ENCODE results near the gene UGT1A6. TPM values are rescaled to one million over a fixed set of nuclear protein-coding genes. Genes with fewer than 3 reads are reported as not detected.

UGT1A6 gene
- total RNA-seq, 1 experiment from 2014 or later, result 0.79 TPM

GRCh38 chr2:233816334-233816733, 123.6 kb downstream of the UGT1A6 start:
- no TSS peak for BruUV-seq (replicated peaks)
- no peak for DNase-seq (ENCODE audit: unreplicated experiment)
- no peak overlapping the region for H3K4me3 Mint-ChIP-seq (ENCODE audit: unreplicated experiment)
- no peak overlapping the region for H3K27ac Mint-ChIP-seq (ENCODE audit: low read depth, unreplicated experiment)
- no peaks in the 10 kb centered on the region for H3K27me3 Mint-ChIP-seq (ENCODE audit: insufficient read depth, unreplicated experiment)
- POLR2A ChIA-PET, result no interaction called here
- CTCF ChIA-PET, result no interaction called here
- intact Hi-C loops (cut with micrococcal nuclease), result no loop called here
- TF ChIP-seq, protein P1, sequence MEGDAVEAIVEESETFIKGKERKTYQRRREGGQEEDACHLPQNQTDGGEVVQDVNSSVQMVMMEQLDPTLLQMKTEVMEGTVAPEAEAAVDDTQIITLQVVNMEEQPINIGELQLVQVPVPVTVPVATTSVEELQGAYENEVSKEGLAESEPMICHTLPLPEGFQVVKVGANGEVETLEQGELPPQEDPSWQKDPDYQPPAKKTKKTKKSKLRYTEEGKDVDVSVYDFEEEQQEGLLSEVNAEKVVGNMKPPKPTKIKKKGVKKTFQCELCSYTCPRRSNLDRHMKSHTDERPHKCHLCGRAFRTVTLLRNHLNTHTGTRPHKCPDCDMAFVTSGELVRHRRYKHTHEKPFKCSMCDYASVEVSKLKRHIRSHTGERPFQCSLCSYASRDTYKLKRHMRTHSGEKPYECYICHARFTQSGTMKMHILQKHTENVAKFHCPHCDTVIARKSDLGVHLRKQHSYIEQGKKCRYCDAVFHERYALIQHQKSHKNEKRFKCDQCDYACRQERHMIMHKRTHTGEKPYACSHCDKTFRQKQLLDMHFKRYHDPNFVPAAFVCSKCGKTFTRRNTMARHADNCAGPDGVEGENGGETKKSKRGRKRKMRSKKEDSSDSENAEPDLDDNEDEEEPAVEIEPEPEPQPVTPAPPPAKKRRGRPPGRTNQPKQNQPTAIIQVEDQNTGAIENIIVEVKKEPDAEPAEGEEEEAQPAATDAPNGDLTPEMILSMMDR (IDR thresholded peaks at IDR 0.05; ENCODE audit: unreplicated experiment), result no peak
- H3K4me1 Mint-ChIP-seq (ENCODE audit: insufficient read depth, unreplicated experiment), result no peaks in the 10 kb centered on the region
- H3K36me3 Mint-ChIP-seq (ENCODE audit: insufficient read depth, unreplicated experiment), result no peaks in the 10 kb centered on the region
- no peaks in the 10 kb centered on the region for H3K9me3 Mint-ChIP-seq (ENCODE audit: unreplicated experiment)

DNA sequence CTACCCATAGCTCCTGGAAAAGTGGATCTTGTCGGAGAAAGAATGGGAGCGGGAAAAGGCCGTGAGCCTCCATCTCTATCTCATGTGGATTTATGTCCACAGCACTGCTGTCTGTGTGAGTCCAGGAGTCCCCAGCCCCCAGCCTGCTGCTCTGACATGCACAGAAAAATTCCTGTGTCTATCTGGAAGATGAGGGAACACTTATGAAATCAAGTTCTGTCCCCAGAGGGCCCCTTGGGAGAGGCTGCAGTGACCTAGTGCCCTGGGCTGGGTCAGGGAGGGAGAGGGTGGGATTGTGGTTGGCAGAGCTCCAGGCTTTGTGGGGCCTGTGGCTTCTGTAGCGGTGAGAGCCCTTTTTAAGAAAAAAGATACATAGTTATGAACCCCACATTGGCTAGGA, 124.1 kb downstream of the UGT1A6 start:
- H3K27ac Mint-ChIP-seq (ENCODE audit: low read depth, unreplicated experiment), result no peak overlapping the region
- no peak overlapping the region for H3K4me3 Mint-ChIP-seq (ENCODE audit: unreplicated experiment)
- TF ChIP-seq, protein P1 (IDR thresholded peaks at IDR 0.05; ENCODE audit: unreplicated experiment), result no peak
- no peaks in the 10 kb centered on the region for H3K9me3 Mint-ChIP-seq (ENCODE audit: unreplicated experiment)
- POLR2A ChIA-PET, result interaction anchor here (1.1 kb wide), 1 partner anchor 56 kb away, joined by 3 read pairs; no protein-coding TSS in a partner anchor
- H3K4me1 Mint-ChIP-seq (ENCODE audit: insufficient read depth, unreplicated experiment), result no peaks in the 10 kb centered on the region
- no peaks in the 10 kb centered on the region for H3K36me3 Mint-ChIP-seq (ENCODE audit: insufficient read depth, unreplicated experiment)
- no peak for DNase-seq (ENCODE audit: unreplicated experiment)
- intact Hi-C loops (cut with micrococcal nuclease), result no loop called here
- no TSS peak for BruUV-seq (replicated peaks)
- CTCF ChIA-PET, result no interaction called here
- no peaks in the 10 kb centered on the region for H3K27me3 Mint-ChIP-seq (ENCODE audit: insufficient read depth, unreplicated experiment)

DNA sequence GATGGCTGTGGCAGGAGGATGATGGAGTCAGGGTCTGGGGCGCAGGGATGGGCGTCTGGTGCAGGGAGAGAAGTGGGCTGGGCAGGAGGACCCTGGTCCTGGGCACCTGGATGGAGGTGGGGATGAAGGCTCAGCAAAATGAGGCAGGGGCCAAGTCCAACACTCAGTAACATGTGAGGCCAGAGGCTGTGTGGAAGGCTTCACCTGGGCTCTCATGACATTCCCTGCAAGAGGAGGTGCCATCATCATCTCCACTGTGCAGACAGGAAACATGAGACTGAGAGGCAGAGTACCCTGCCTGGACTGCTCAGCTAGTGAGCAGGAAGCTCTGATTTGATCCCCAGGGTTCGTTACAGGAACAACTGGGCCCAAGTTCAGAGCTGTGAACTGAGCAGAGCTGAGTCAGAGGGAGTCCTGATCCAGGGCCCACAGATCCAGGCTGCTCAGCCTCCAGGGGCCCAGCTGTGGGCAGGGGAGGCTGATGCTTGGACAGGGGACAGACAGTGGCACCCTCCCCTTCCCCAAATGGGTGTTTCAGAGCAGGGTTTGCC, 124.7 kb downstream of the UGT1A6 start:
- no peak overlapping the region for H3K27ac Mint-ChIP-seq (ENCODE audit: low read depth, unreplicated experiment)
- no TSS peak for BruUV-seq (replicated peaks)
- intact Hi-C loops (cut with micrococcal nuclease), result no loop called here
- no peak for DNase-seq (ENCODE audit: unreplicated experiment)
- TF ChIP-seq, protein P1 (IDR thresholded peaks at IDR 0.05; ENCODE audit: unreplicated experiment), result no peak
- no peak overlapping the region for H3K4me3 Mint-ChIP-seq (ENCODE audit: unreplicated experiment)
- H3K9me3 Mint-ChIP-seq (ENCODE audit: unreplicated experiment), result no peaks in the 10 kb centered on the region
- CTCF ChIA-PET, result no interaction called here
- no peaks in the 10 kb centered on the region for H3K36me3 Mint-ChIP-seq (ENCODE audit: insufficient read depth, unreplicated experiment)
- POLR2A ChIA-PET, result interaction anchor here (1.1 kb wide), 1 partner anchor 56 kb away, joined by 3 read pairs; no protein-coding TSS in a partner anchor
- H3K27me3 Mint-ChIP-seq (ENCODE audit: insufficient read depth, unreplicated experiment), result no peaks in the 10 kb centered on the region
- H3K4me1 Mint-ChIP-seq (ENCODE audit: insufficient read depth, unreplicated experiment), result no peaks in the 10 kb centered on the region

DNA sequence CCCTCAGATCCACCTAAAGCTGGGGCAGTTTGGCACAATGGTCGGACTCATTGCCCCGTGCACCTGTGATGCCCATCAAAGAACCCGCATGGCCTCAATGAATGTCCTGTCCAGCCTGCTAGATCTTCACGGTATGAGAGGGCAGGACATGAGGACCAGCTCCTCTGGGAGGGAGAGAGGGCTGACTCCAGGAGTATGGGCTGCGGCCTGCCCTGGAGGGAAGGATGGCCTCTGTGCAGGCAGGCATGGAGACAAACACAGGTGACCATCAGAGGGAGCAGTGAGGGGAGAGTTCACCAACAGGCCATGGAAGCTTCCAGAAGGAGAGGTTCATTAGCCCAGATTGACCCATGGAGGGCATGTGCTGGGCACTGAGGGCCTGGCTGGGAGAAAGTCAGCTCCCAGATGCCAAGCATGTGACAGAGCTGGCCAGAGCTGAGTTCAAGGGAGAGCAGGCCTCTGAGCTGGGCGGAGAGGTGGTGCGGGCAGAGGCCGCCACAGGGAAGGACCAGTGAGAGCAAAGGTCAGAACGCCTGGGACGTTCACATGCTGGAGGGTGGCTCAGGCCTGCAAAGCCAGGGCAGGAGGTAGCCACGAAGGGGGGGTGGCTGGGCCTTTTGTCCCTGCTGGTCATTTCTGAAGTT, 125.4 kb downstream of the UGT1A6 start:
- no TSS peak for BruUV-seq (replicated peaks)
- intact Hi-C loops (cut with micrococcal nuclease), result no loop called here
- CTCF ChIA-PET, result interaction anchor here (0.6 kb wide), 2 partner anchors 679 to 758 kb away, joined by 3 read pairs; partner anchors contain the start of gene ARL4C
- DNase-seq (ENCODE audit: unreplicated experiment), result no peak
- no peaks in the 10 kb centered on the region for H3K36me3 Mint-ChIP-seq (ENCODE audit: insufficient read depth, unreplicated experiment)
- POLR2A ChIA-PET, result interaction anchor here (1.1 kb wide), 1 partner anchor 57 kb away, joined by 3 read pairs; no protein-coding TSS in a partner anchor
- H3K4me3 Mint-ChIP-seq (ENCODE audit: unreplicated experiment), result no peak overlapping the region
- H3K9me3 Mint-ChIP-seq (ENCODE audit: unreplicated experiment), result no peaks in the 10 kb centered on the region
- H3K27me3 Mint-ChIP-seq (ENCODE audit: insufficient read depth, unreplicated experiment), result no peaks in the 10 kb centered on the region
- H3K4me1 Mint-ChIP-seq (ENCODE audit: insufficient read depth, unreplicated experiment), result no peaks in the 10 kb centered on the region
- TF ChIP-seq, protein P1 (IDR thresholded peaks at IDR 0.05; ENCODE audit: unreplicated experiment), result no peak
- H3K27ac Mint-ChIP-seq (ENCODE audit: low read depth, unreplicated experiment), result no peak overlapping the region
